IPS-18c (cell line): ENCODE data around the gene LIX1L.

ENCODE experiments used
- H3K4me3 ChIP-seq: 2 replicates; pipeline ENCODE4 v1.7.0; 2013; ENCODE audit warnings: low read depth, mild to moderate bottlenecking, low read length, moderate library complexity; ENCODE audit not compliant: insufficient read depth
- H3K9me3 ChIP-seq: one replicate; pipeline ENCODE4 v1.6.1; 2013; ENCODE audit warnings: mild to moderate bottlenecking, low read length, moderate library complexity; ENCODE audit not compliant: control insufficient read depth, insufficient read depth

Gene LIX1L

DNA sequence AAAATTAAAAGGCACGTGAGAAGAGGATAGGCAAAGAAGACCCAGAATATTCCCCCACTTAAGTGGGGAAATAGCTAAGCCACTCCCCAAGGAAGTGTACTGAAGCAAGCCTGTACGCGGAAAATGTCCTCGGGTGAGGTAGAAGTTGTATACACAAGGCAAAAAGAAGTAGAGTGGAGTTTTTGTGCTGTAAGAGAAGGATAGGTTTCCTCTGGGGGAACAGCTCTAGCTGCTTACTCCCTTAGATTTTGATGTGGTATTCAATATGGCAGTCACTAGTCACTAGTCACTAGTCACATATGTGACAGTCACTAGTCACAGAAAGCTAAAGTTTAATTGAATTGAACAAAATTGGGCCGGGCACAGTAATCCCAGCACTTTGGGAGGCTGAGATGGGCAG, 31.0 kb upstream of the LIX1L start:
- H3K9me3 ChIP-seq: no peaks in the 10 kb centered on the region
- no peak overlapping the region for H3K4me3 ChIP-seq

DNA sequence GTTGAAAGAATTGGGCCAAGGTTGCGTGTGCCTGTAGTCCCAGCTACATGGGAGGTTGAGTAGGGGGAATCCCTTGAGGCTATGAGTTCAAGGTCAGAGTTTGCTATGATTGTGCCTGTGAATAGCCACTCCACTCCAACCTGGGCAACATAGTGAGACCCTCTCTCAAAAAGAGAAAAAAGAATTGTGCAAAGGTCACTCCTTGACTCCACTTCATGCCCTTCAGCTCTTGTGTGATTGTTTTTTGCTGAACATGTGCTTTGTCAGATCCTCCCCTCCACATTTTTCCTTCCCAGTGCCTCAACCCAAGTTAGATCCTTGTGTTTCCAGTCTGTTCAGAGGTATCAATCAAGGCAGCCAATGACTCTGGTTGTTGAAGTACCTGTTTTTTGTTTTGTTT, 30.1 kb upstream of the LIX1L start:
- H3K4me3 ChIP-seq: no peak overlapping the region
- no peaks in the 10 kb centered on the region for H3K9me3 ChIP-seq

DNA sequence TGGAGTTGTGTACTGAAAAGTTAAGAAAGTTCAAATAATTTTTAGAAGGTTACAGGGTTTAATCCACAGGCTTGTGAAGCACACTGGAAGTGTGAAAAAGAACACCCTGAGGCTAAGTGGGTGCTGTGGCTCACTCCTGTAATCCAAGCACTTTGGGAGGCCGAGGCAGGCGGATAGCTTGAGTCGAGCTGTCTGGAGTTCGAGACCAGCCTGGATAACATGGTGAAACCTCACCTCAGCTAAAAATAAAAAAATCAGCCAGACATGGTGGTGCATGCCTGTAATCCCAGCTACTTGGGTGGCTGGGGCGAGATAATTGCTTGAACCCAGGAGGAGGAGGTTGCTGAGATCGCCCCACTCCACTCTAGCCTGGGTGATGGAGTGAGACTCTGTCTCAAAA, 28.7 kb upstream of the LIX1L start:
- H3K4me3 ChIP-seq: no peak overlapping the region

DNA sequence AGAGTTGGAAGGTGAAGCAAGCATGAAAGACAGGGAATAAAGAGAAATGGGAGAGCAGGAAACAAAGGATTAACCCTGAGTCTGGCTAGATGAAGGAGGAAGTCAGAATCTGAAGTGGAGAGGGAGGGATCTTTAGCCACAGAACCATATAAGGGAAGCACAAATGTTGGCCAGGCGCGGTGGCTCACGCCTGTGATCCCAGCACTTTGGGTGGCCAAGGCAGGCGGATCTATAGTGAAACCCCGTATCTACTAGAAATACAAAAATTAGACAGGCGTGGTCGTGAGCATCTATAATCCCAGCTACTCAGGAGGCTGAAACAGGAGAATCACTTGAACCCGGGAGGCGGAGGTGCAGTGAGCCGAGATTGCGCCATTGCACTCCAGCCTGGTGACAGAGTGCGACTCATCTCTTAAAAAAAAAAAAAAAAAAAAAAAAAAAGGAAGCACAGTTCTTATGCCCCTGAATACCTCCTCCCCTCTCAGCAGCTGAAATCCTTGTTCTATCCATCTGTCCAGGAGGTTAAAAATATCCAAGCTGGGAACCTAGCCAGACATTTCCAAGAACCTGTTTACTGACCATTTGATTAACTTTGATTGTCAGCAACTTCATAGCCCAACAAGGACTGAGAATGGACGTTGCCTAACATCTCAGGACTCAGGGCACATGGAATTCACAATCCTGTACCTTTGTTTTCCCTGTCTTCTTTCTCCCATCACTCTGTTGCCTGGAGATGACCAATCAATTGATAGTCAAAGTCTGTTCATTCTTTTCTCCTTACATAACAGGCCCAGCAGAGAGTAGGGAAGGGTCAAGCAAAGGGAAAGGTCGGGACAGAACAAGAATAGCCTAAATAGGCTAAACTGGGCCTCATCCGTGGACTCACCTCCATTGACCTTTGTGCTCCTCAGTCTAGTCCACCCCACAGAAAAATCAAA, 28.0 kb upstream of the LIX1L start:
- peaks cover under 1% of the 10 kb centered on the region for H3K9me3 ChIP-seq
- H3K4me3 ChIP-seq: no peak overlapping the region

More for the DNA sequence above, 28.7 kb upstream of the LIX1L start:
- H3K9me3 ChIP-seq: no peaks in the 10 kb centered on the region

DNA sequence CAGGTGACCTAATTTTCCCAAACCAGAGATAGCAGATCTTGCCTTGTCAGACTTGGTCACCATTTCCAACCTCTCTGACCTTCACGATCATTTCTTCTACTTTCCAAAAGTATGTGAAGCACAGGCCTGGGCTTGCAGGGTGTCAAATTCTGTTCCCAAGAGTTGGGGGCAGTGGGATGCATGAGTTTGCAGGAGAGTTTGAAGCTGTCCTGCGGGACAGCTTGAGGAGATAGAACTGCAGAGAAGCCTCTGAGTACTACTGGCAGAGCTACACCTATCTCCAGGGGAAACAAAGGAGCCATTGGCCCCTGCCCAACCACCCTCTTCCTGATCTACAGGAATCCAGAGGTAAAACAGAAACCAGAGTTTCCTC, 27.3 kb upstream of the LIX1L start:
- Histone ChIP-seq H3K9me3 (peaks cover 2% of the 10 kb centered on the region), H3K4me3 (no peak overlapping the region)

DNA sequence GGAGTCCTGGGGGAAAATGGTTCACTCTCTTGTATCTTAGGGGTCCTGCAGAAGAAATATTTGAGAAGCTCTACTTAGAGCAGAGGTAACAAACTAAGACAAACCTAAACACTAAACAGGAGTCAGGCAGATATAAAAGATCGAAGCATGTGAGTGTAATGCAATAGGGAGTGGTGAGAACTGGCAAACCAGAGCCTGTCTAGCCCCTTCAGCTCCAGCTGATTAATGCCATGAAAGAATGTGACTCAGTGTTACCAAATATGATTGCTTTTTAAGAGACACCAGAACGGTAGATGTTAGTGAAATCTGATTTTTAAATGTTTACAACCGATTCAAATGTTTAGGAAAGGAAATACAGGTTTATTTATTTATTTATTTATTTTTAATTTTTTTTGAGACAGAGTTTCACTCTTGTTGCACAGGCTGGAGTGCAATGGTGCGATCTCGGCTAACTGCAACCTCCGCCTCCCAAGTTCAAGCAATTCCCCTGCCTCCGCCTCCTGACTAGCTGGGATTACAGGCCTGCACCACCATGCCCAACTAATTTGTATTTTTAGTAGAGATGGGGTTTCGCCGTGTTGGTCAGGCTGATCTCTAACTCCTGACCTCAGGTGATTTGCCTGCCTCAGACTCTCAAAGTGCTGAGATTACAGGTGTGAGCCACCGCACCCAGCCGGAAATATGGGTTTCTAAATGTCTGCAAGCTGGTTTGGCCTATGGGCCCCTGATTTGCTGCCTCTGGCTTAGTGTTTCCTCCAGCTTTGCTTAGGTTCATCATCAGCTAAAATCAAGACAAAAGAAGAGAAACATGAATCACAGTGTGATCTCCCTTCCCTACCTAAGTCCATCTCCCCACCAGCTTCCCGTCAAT, 26.4 kb upstream of the LIX1L start:
- Histone ChIP-seq H3K4me3 (no peak overlapping the region), H3K9me3 (peaks cover 2% of the 10 kb centered on the region)

DNA sequence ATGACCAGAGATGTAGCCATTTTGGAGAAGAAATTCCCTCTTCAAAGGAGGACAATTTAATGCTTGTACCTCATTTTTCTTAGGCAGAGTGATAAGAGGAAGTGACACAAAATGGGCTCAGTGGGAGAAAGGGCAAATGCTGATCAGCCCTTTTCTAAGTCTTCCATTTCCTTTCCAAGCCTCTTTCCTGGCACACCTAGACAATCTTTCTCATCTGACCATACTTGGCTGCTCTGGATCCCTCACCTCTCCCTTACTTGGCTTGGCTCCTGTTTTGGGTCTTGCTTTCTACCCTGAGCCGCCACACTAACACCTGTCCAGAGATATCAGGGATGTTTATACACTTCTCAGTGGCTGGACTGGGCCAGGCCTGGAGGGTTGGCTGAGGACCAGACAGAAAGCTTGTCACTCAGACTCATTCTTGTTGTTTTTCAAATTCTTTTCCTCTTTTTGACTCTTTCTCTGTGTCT, 25.4 kb upstream of the LIX1L start:
- Histone ChIP-seq H3K4me3 (no peak overlapping the region), H3K9me3 (peaks cover 2% of the 10 kb centered on the region)

DNA sequence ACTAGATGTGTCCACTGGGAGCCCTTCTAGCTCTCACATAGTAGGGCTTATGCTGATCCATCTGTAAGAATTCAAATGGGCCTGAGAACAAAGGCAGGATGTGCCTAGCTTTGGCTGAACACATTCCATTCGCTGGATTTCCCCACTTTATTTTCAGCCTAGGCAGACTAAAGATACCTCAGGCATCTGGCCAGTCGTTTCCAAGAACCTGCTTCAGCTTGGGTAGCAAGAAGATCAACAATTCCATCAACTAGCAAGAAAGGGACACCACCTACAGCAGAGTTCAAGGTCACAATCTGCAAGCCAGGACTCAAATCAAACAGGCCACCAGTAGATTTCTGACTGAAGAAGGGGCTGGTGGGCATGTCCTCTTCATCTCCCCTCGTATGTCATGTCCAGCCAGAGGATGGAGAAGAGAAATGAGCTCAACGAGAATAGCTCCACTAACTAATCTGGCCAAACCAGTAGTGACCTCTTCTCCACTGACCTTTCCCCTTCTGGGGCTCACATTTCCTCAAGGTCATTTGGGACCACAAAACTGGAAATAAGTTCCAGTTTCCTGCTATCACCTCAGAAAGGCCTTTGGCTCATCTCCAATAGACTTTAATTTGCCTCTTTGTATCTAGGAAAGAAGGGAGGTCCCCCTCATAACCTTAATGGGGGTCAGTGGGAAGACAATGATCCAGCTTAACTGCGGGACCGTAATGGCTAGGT, 24.4 kb upstream of the LIX1L start:
- H3K9me3 ChIP-seq: peaks cover 2% of the 10 kb centered on the region
- no peak overlapping the region for H3K4me3 ChIP-seq

DNA sequence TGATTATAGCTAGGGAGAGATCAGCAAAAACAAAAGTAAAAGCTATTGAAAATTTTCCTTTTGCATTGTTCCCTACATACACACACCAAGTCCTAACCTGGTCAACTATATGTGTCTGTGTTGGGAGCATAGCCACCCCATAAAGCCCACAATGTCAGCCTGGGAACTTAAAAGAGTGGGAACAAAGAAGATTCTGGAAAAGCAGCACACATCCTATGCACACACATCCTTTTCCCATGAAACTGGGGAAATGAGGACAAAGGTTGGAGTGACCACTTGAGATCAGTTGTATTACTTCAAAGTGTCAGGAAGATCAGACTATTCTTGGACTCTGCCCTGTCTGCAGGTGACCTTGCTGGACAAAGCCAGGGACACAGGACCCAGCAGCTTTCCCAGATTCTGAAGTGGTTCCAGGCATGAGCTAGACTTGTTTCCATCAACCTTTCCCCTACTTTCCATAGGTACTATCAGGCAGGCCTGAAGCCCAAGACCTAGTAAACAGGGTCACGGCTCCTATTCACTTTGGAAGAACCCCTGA, 22.7 kb upstream of the LIX1L start:
- Histone ChIP-seq H3K9me3 (peaks cover 2% of the 10 kb centered on the region), H3K4me3 (no peak overlapping the region)

DNA sequence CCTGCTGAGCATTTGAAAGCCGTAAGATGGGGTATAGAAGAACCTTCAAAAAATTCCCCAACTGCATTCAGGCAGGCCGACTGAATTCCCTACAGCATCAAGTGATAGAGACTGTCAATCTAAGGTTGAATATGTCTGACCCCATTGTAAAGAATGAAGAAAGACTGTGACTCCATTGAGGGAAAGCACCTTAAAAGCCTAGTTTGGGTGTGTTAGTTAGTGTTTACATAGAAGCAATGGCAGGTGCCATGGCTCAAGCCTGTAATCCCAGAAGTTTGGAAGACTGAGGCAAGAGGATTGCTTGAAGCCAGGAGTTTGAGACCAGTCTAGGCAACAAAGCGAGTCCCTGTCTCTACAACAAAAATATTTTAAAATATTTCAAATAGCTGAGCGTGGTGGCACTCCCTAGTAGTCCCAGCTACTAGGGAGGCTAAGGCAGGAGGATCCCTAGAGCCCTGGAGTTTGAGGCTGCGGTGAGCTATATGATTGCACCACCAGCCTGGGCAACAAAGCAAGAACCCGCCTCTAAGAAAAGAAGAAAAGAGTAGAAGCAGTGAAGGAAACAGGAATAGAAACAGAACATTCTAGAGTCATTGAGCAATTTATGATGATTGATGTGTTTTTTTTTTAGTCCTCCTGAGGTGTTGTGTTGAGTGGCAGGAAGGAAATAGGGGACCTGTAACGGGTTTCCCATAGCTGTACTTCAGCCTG, 22.1 kb upstream of the LIX1L start:
- peaks cover 2% of the 10 kb centered on the region for H3K9me3 ChIP-seq
- H3K4me3 ChIP-seq: peak overlapping the region; percentile 20; the same call in 1 of the 2 replicates

DNA sequence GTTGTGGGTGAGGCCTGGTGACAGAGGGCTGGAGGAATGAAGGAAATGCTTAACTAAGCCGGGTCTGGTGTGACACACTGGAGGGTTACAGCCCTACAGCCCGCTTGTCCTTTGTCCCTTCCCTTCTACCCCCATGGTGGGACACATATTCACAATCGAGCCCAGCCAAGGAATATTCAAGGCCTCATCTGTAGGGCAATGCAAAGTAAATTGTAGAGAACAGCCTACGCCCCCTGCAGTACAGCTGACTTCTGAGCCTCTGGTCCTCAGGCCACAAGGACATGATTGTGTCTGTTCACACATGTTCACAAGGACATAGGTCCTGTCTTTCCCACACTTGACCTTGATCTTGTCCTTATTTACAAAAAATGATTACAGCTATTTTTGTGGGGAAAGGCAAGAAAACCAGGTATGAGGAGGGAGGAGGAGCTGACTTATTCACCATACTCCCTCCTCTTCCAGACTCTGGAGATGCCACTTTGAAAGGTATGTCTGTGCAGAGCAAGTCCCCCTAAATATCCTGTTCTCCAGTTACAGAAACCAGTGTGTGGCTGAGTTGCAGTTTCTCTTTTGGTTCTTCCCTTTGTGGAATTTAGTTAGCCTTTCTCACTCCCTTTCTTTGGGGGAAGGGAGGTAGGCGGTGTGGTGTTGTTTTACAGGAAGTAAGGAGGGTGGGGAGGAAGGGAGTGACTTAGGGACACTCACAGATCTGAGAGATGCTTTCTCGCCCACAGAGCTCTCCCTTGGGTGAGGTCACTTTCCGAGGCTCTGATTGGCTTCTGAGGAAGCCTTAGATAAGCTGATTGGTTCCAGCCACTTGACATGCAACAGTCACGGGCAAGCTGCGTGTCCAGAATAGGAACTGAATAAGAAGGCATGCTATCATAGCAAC, 21.3 kb upstream of the LIX1L start:
- Histone ChIP-seq H3K9me3 (peaks cover 2% of the 10 kb centered on the region), H3K4me3 (peak overlapping the region; percentile 20)

DNA sequence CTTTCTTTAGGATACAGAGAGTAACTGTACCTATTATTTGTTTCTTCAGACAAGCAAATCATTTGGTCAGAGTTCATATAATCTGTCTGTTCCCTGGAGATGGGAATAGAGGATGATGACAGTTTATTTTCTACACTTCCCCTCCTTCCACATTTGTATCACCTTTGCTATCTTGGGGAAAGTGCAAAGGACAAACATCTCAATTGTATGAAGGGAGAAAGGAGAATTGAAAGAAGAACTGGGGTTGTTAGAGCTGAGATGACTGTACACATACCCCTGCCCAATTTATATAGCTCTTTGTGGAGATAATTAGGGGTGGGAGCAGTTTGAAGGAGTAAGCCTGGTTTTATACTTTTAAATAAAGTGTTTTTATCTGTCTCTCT, 20.6 kb upstream of the LIX1L start:
- no peak overlapping the region; the same call in 1 of the 2 replicates for H3K4me3 ChIP-seq

DNA sequence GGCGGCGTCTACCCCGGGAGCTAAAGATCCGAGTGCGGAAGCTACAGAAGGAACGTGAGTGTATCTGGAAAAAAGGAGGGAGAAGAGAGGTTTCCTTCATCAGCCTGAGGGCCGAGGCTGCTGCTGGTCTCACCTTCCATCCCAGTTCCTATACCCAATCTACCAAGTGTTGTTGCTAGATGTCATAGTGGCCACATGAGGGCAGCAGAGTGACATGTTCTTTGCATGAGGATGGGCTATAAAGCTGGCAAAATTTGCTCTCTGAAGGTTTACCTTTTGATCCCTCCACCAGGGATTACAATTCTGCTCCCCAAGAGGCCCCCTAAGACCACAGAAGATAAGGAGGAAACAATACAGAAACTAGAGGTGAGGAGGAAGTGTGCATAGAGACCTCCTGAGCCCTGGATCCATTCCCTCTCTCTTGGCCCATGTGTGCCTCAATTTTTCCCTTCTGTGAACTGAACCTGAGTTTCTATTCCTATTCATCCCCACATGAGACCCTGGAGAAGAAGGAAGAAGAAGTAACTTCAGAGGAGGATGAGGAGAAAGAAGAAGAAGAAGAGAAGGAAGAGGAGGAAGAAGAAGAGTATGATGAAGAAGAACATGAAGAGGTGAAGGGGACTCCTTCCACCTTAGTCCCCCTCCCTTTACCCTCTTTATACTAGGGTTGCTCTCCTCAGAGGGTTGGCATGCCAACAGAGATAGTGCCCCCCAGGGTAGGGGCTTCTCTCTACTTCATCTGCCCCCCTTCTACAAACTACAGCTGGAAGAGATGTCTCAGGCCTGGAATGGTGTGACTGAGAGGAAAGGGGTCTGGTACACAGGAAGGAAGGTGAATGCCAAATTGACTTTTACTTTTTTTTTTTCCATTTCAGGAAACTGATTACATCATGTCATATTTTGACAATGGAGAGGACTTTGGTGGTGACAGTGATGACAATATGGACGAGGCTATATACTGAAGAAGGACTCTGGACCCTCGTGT, 20.0 kb upstream of the LIX1L start:
- H3K4me3 ChIP-seq: no peak overlapping the region
- peaks cover 2% of the 10 kb centered on the region for H3K9me3 ChIP-seq

More for the DNA sequence above, 20.6 kb upstream of the LIX1L start:
- peaks cover 2% of the 10 kb centered on the region for H3K9me3 ChIP-seq

DNA sequence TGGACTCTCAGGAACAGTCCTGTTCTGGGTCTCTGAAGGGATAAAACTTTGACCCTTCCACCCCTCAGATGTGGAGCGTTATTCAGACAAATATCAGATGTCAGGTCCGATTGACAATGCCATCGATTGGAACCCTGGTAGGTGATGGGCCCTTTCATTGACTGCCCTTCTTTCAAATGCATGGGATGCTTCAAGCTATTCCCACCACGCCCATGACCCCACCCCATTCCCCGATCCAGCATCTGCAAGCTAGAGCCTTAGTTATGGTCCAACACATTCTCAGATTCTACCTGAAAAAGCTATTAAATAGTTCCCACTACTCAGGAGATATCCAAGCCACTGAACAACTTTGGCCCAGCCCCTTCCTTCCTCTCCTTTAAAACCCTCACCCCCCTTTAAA, 19.2 kb upstream of the LIX1L start:
- H3K9me3 ChIP-seq: peaks cover 2% of the 10 kb centered on the region
- no peak overlapping the region for H3K4me3 ChIP-seq

DNA sequence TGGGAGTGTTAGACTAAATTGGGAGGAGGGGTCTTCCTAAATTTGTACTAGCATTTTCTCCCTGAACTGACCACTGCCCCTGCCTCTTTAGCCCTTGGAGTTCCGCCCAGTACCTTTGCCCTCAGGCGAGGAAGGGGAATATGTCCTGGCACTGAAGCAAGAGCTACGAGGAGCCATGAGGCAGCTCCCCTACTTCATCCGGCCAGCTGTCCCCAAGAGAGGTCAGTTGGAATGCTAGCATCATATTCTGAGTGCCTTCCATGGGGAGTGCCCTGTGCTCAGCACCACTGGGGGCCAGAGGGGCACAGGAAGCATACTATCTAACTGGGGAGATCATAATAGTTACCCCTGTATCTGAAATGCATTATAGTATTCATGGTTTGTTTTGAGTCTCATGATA, 17.4 kb upstream of the LIX1L start:
- H3K9me3 ChIP-seq: no peaks in the 10 kb centered on the region
- H3K4me3 ChIP-seq: no peak overlapping the region
